PC-9 (cell line): ENCODE data around the gene TMEM94. TPM values are rescaled to one million over a fixed set of nuclear protein-coding genes. Genes with fewer than 3 reads are reported as not detected.
A peak's percentile ranks its signal among the peaks of the same experiment; 100 is the strongest.

Experiments used
- BruUV-seq: library from RNA; stranded (reverse); fragments of 400-500 nt; replicated peaks from 2 replicates; lab custom pipeline; 2021; lab: Mats Ljungman, UMichigan
- CTCF ChIA-PET: fragments of 300-600 bp; sonication (Branson Sonifier 250); formaldehyde crosslinking; loops from one replicate; lab custom pipeline; 2022; ENCODE audit warnings: antibody characterized with exemption; lab: Charles Lee
- POLR2A ChIA-PET: fragments of 300-600 bp; sonication (Branson Sonifier 250); formaldehyde crosslinking; loops from one replicate; lab custom pipeline; 2022; ENCODE audit warnings: antibody characterized with exemption; ENCODE audit not compliant: unreplicated experiment; lab: Charles Lee
- DNase-seq, 2 experiments: peaks; one replicate each; pipeline versions ENCODE4 v3.0.0 to v3.0.0-alpha.2; 2015 to 2022; ENCODE audit warnings: mixed read lengths in 1 of 2
- H2AFZ ChIP-seq: fragments of 200-600 bp; sonication (generic); 2 replicates; pipeline ENCODE4 v1.8.1; 2017; ENCODE audit warnings: antibody characterized with exemption
- H3F3A ChIP-seq: fragments of 200-600 bp; sonication (generic); 2 replicates; pipeline ENCODE4 v1.8.1; 2017; ENCODE audit warnings: antibody characterized with exemption, mild to moderate bottlenecking, low read depth; ENCODE audit not compliant: insufficient read depth
- H3K27ac ChIP-seq: fragments of 200-600 bp; sonication (generic); 2 replicates; pipeline ENCODE4 v1.6.1; 2016; ENCODE audit warnings: mixed run types
- H3K27me3 ChIP-seq: fragments of 200-600 bp; sonication (generic); 2 replicates; pipeline ENCODE4 v1.6.1; 2016; ENCODE audit warnings: low read depth, mixed run types; ENCODE audit not compliant: insufficient read depth
- H3K36me3 ChIP-seq: fragments of 200-600 bp; sonication (generic); 2 replicates; pipeline ENCODE4 v1.6.1; 2016; ENCODE audit warnings: low read depth, mixed run types
- H3K4me1 ChIP-seq: fragments of 200-600 bp; sonication (generic); replicated peaks from 2 replicates; pipeline ENCODE4 v1.6.1; 2016; ENCODE audit warnings: mixed run types; ENCODE audit not compliant: insufficient read depth
- H3K4me2 ChIP-seq: fragments of 200-600 bp; sonication (generic); 2 replicates; pipeline ENCODE4 v1.6.1; 2017; ENCODE audit warnings: mixed run types
- H3K4me3 ChIP-seq: fragments of 200-600 bp; sonication (generic); 2 replicates; pipeline ENCODE4 v1.6.1; 2016; ENCODE audit warnings: mixed run types
- H3K79me2 ChIP-seq: fragments of 200-600 bp; sonication (generic); 2 replicates; pipeline ENCODE4 v1.6.1; 2017; ENCODE audit warnings: low read depth, mixed run types
- H3K9me2 ChIP-seq: fragments of 200-600 bp; sonication (generic); 2 replicates; pipeline ENCODE4 v1.8.1; 2017; ENCODE audit warnings: mild to moderate bottlenecking; ENCODE audit not compliant: insufficient read depth
- H3K9me3 ChIP-seq: fragments of 200-600 bp; sonication (generic); 2 replicates; pipeline ENCODE4 v1.8.1; 2016; ENCODE audit warnings: low read depth; ENCODE audit not compliant: insufficient read depth
- H4K20me1 ChIP-seq: fragments of 200-600 bp; sonication (generic); 2 replicates; pipeline ENCODE4 v1.8.1; 2017; ENCODE audit not compliant: insufficient read depth
- CTCF ChIP-seq: fragments of 200-600 bp; sonication (generic); conservative IDR thresholded peaks from 2 replicates; pipeline ENCODE4 v1.6.1; 2017; ENCODE audit warnings: mixed run types, antibody characterized with exemption, mild to moderate bottlenecking, moderate library complexity
- EZH2 ChIP-seq: fragments of 200-600 bp; sonication (generic); IDR thresholded peaks from 2 replicates; pipeline ENCODE4 v1.8.0; 2017; ENCODE audit warnings: antibody characterized with exemption, low read depth
- intact Hi-C: fragments of 100-400 bp; cut with micrococcal nuclease; formaldehyde crosslinking; loops from one replicate; pipeline ENCODE4 v1.10.0; 2022; ENCODE audit not compliant: unreplicated experiment
- total RNA-seq: library from RNA; stranded (reverse); gene quantifications from 2 replicates; pipeline ENCODE4 v1.2.3, GENCODE V29; 2021

Gene TMEM94
- total RNA-seq, 1 experiment from 2014 or later, result 78.9 TPM

- peaks cover 33% of the 10 kb centered on the region for H3K4me1 ChIP-seq
- H3K36me3 ChIP-seq, result no peaks in the 10 kb centered on the region
- H3K27ac ChIP-seq, result no peak overlapping the region
- CTCF ChIA-PET, result no interaction called here
- no peak overlapping the region for H2AFZ ChIP-seq
- intact Hi-C loops, result loop anchor here (10.0 kb wide), 1 partner anchor 245 kb away; the partner anchor contains the start of genes GGA3 and MRPS7
- no peak overlapping the region for H3K4me3 ChIP-seq
- no TSS peak for BruUV-seq
- no peaks in the 10 kb centered on the region for H3K27me3 ChIP-seq
- H3K4me2 ChIP-seq, result no peak overlapping the region
- DNase-seq, result no peak
- H3K9me3 ChIP-seq, result no peaks in the 10 kb centered on the region
- TF ChIP-seq EZH2 (no peak), CTCF (no peak)
- H3F3A ChIP-seq, result peaks cover 21% of the 10 kb centered on the region; the same call in 1 of the 2 replicates
- peaks cover 18% of the 10 kb centered on the region for H4K20me1 ChIP-seq
- H3K79me2 ChIP-seq, result peaks cover 11% of the 10 kb centered on the region
- POLR2A ChIA-PET, result no interaction called here
- H3K9me2 ChIP-seq, result no peaks in the 10 kb centered on the region
Observed at GRCh38 chr17:75509528-75510258, 53.3 kb downstream of the TMEM94 start.

- TF ChIP-seq CTCF, result no peak
- no peak for TF ChIP-seq EZH2
- Histone ChIP-seq H3K9me3 (no peaks in the 10 kb centered on the region), H3F3A (peaks cover 23% of the 10 kb centered on the region; the same call in 1 of the 2 replicates), H3K79me2 (peaks cover 13% of the 10 kb centered on the region), H3K4me1 (peaks cover 34% of the 10 kb centered on the region), H3K27me3 (no peaks in the 10 kb centered on the region), H2AFZ (no peak overlapping the region), H3K9me2 (no peaks in the 10 kb centered on the region), H3K4me2 (peak overlapping the region; percentile 21), H3K36me3 (no peaks in the 10 kb centered on the region), H3K4me3 (no peak overlapping the region), H4K20me1 (peaks cover 15% of the 10 kb centered on the region), H3K27ac (no peak overlapping the region)
- ChIA-PET POLR2A (interaction anchor here (0.5 kb wide), 1 partner anchor 123 kb away, joined by 9 read pairs; no protein-coding TSS in a partner anchor), CTCF (no interaction called here)
- DNase-seq, result no peak
- intact Hi-C loops, result loop anchor here (10.0 kb wide), 1 partner anchor 246 kb away; the partner anchor contains the start of genes GGA3 and MRPS7
- no TSS peak for BruUV-seq
Observed at GRCh38 chr17:75511270-75511609, 54.8 kb downstream of the TMEM94 start.

GRCh38 chr17:75511610-75512575 is 55.5 kb downstream of the TMEM94 start:
- no peak overlapping the region for H3K4me3 ChIP-seq
- peaks cover 34% of the 10 kb centered on the region for H3K4me1 ChIP-seq
- no peak overlapping the region for H2AFZ ChIP-seq
- peaks cover 16% of the 10 kb centered on the region for H3K79me2 ChIP-seq
- BruUV-seq, result no TSS peak
- peaks cover 23% of the 10 kb centered on the region; the same call in 1 of the 2 replicates for H3F3A ChIP-seq
- TF ChIP-seq EZH2, result no peak
- no peak for TF ChIP-seq CTCF
- no peak overlapping the region for H3K27ac ChIP-seq
- no peaks in the 10 kb centered on the region for H3K36me3 ChIP-seq
- H3K9me3 ChIP-seq, result no peaks in the 10 kb centered on the region
- DNase-seq, result peak; percentile 46 to 74
- H3K27me3 ChIP-seq, result no peaks in the 10 kb centered on the region
- intact Hi-C loops, result loop anchor here (10.0 kb wide), 1 partner anchor 247 kb away; the partner anchor contains the start of genes GGA3 and MRPS7
- peak overlapping the region; percentile 21 for H3K4me2 ChIP-seq
- ChIA-PET POLR2A (interaction anchor here (0.5 to 0.7 kb wide), 3 partner anchors 82 to 122 kb away, joined by 4 to 9 read pairs (median 6); no protein-coding TSS in a partner anchor), CTCF (interaction anchor here (0.5 to 0.7 kb wide), 3 partner anchors 17 to 457 kb away, joined by 3 read pairs; no protein-coding TSS in a partner anchor)
- no peaks in the 10 kb centered on the region for H3K9me2 ChIP-seq
- H4K20me1 ChIP-seq, result peaks cover 15% of the 10 kb centered on the region
